SH-SY5Y (cell line): ENCODE results near the gene LHFPL3.

Experiments
- GATA2 ChIP-seq: IDR thresholded peaks from 2 replicates; pipeline ENCODE4 v1.6.1; 2011; ENCODE audit warnings: mild to moderate bottlenecking, low read depth, low read length
- GATA3 ChIP-seq: IDR thresholded peaks from 2 replicates; pipeline ENCODE4 v1.6.1; 2011; ENCODE audit warnings: low read depth, mild to moderate bottlenecking, low read length, moderate library complexity

- no peak for TF ChIP-seq GATA2
- no peak for TF ChIP-seq GATA3
Measured at GRCh38 chr7:104807671-104808070, 479.3 kb downstream of the LHFPL3 start.
